GM12891 (cell line): ENCODE results near the gene RBM28.

Experiments used
- DNase-seq: peaks from one replicate; pipeline ENCODE4 v3.0.0; 2011; ENCODE audit warnings: low spot score; ENCODE audit not compliant: insufficient read length
- FAIRE-seq: peaks from 2 replicates; lab custom pipeline; 2011; peaks lifted over from hg19 to GRCh38; lab: Jason Lieb, UNC
- PAX5 ChIP-seq: IDR thresholded peaks from 2 replicates; pipeline ENCODE4 v1.6.1; 2011; ENCODE audit warnings: low read length, moderate library complexity, mild to moderate bottlenecking; ENCODE audit not compliant: insufficient read depth, severe bottlenecking
- POLR2A ChIP-seq: IDR thresholded peaks from 2 replicates; pipeline ENCODE4 v1.6.1; 2011; ENCODE audit warnings: low read depth, low read length, control low read depth
- POLR2AphosphoS5 ChIP-seq: IDR thresholded peaks from 2 replicates; pipeline ENCODE4 v1.6.1; 2011; ENCODE audit warnings: low read depth, low read length, control low read depth
- POU2F2 ChIP-seq: IDR thresholded peaks from 2 replicates; pipeline ENCODE4 v1.6.1; 2011; ENCODE audit warnings: low read depth, mild to moderate bottlenecking, control low read depth, low read length, moderate library complexity
- SPI1 ChIP-seq: IDR thresholded peaks from 2 replicates; pipeline ENCODE4 v1.6.1; 2011; ENCODE audit warnings: low read depth, low read length, control low read depth
- TAF1 ChIP-seq: IDR thresholded peaks from 2 replicates; pipeline ENCODE4 v1.6.1; 2011; ENCODE audit warnings: low read depth, low read length, control low read depth

RBM28 gene

DNA sequence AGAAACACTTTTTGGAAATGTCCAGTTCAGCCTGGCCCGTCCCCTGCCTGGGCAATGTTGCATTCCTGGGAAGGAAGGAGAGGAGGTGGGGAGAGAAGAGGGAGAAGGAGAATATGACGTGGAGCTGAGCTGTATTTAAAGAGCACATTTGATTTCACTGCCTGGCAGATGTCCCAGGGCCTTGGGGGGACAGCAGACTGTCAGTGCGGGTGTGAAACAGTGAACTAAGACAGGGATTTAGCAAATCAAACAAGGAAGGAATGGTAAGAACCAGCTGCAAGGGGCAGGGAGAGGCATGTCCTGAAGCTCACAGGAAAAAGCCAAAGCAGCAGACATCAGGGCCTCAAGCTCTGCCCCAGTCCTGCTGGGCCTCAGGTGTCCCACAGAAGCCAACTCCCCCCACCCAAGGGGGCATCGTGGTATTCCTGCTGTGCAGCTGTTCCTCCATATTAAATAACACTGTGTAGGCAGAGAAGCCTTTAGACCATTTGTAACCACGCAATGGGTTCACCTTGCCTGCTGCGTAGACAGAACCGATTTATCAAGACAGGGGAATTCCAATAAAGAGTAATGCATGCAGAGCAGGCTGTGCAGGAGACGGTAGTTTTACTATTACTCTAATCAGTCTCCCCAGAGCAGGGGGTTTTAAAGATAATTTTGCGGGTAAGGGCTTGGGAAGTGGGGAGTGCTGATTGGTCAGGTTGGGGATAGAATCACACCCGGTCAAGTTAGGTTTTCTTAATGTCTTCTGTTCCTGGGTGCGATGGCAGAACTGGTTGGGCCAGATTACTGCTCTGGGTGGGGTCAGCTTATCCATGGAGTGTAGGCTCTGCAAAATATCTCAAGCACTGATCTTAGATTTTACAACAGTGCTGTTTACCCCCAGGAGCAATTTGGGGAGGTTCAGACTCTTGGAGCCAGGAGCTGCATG is 84.3 kb downstream of the RBM28 start:
- no peak for TF ChIP-seq SPI1
- no peak for TF ChIP-seq POLR2A
- no peak for TF ChIP-seq POLR2AphosphoS5
- TF ChIP-seq POU2F2: no peak
- no peak for TF ChIP-seq PAX5
- no peak for TF ChIP-seq TAF1
- no peak for DNase-seq
- no peak for FAIRE-seq

DNA sequence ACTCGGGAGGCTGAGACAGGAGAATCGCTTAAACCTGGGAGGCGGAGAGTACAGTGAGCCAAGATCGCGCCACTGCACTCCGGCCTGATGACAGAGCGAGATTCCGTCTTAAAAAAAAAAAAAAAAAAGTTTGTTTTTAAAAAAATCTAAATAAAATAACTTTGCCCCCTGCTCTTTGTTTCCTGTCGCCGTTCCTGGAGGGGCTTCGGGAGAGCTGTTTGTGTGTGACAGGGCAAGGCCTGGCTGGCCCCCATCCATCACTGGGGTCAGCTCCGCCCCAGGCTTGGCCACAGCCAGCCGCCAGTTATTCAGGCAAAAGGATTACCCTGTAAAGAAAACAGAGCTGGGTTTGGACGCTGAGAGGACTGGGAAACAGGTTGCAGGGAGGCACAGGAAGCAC is 86.2 kb downstream of the RBM28 start:
- no peak for FAIRE-seq
- TF ChIP-seq PAX5 (no peak), SPI1 (no peak), POLR2A (no peak), POU2F2 (no peak), POLR2AphosphoS5 (no peak), TAF1 (no peak)
- DNase-seq: no peak

DNA sequence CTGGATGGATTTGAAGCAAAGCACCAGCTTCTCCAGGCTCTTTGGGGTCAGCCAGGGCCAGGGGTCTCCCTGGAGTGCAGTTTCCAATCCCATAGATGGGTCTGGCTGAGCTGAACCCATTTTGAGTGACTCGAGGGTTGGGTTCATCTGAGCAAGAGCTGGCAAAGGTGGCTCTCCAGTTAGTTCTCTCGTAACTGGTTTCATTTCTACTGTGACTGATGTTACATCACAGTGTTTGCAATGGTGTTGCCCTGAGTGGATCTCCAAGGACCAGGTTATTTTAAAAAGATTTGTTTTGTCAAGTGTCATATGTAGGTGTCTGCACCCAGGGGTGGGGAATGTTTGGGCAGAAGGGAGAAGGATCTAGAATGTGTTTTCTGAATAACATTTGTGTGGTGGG is 88.4 kb downstream of the RBM28 start:
- no peak for DNase-seq
- FAIRE-seq: no peak
- TF ChIP-seq TAF1 (no peak), SPI1 (no peak), POU2F2 (no peak), POLR2A (no peak), PAX5 (no peak), POLR2AphosphoS5 (no peak)

DNA sequence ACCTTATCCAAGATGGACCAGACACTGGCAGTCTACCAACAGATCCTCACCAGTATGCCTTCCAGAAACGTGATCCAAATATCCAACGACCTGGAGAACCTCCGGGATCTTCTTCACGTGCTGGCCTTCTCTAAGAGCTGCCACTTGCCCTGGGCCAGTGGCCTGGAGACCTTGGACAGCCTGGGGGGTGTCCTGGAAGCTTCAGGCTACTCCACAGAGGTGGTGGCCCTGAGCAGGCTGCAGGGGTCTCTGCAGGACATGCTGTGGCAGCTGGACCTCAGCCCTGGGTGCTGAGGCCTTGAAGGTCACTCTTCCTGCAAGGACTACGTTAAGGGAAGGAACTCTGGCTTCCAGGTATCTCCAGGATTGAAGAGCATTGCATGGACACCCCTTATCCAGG is 89.2 kb downstream of the RBM28 start:
- FAIRE-seq (no peak), DNase-seq (no peak)
- TF ChIP-seq TAF1 (no peak), PAX5 (no peak), POLR2AphosphoS5 (no peak), SPI1 (no peak), POLR2A (no peak), POU2F2 (no peak)

DNA sequence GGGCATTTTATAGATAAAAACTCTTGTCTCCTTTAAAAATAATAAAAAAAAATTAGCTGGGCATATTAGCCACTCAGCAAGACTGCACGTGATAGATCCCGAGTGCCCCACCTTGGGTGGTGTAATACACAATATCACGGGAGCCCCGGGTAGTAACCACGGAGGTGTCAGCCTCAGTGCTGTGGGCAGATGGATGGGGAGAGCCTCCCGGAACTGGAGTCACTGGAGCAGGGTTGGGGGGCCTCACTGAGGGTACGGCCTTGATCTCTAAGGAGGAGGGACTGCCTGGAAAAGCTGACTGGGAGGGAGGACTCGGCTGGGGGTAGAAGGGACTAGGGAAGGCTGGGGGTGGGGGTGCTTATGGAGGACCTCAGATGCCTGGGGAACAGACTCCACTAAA is 90.0 kb downstream of the RBM28 start:
- no peak for DNase-seq
- no peak for FAIRE-seq
- TF ChIP-seq TAF1: no peak
- TF ChIP-seq PAX5: no peak
- TF ChIP-seq POU2F2: no peak
- no peak for TF ChIP-seq SPI1
- no peak for TF ChIP-seq POLR2A

DNA sequence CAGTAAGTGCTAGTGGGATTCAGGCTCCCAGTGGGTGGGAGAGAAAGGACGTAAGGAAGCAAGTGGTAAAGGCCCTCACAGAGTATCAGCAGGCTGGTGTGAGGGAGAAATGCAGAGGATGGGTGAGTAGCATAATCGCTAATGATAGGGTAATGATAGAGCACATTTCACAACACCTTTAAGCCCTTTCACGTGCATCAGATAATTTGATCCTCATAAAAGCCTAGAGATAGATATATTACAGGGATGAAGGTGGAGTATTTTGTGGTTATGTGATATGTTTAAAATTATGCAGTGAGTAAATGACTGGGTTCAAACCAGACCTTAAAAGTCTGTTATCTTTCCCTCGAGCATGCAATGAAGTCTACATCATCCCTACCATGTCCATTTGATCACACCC is 92.4 kb downstream of the RBM28 start:
- no peak for TF ChIP-seq POLR2AphosphoS5
- no peak for TF ChIP-seq POU2F2
- no peak for TF ChIP-seq POLR2A
- TF ChIP-seq TAF1: no peak
- no peak for TF ChIP-seq SPI1
- no peak for TF ChIP-seq PAX5
- no peak for FAIRE-seq
- DNase-seq: no peak
